GM23338 (cell line): Measurements from ENCODE around the gene TMEM231. TPM values are rescaled to one million over a fixed set of nuclear protein-coding genes. Genes with fewer than 3 reads are reported as not detected.
"Not testable (repeated sequence)": the region's sequence is repeated elsewhere in the genome, so short reads cannot be mapped to it uniquely, and the experiment has no call there.

Source experiments
- ATAC-seq: fragments of 200-7000 bp; cut with Tn5 transposase; 3 replicates; pipeline ENCODE4 v1.9.1; 2020
- DNase-seq: peaks from one replicate; pipeline ENCODE4 v3.0.0-alpha.2; 2015; ENCODE audit warnings: low spot score
- H2AFZ ChIP-seq: fragments of 200-600 bp; sonication (generic); 2 replicates; pipeline ENCODE4 v1.8.0; 2016; ENCODE audit warnings: antibody characterized with exemption, mild to moderate bottlenecking, moderate library complexity
- H3F3A ChIP-seq: fragments of 200-600 bp; sonication (generic); replicated peaks from 2 replicates; pipeline ENCODE4 v1.8.0; 2017; ENCODE audit warnings: antibody characterized with exemption, mixed run types, low read depth
- H3K27ac ChIP-seq: fragments of 200-600 bp; sonication (generic); 2 replicates; pipeline ENCODE4 v1.6.1; 2016; ENCODE audit warnings: low read depth
- H3K27me3 ChIP-seq: fragments of 200-600 bp; sonication (generic); 2 replicates; pipeline ENCODE4 v1.8.0; 2016; ENCODE audit warnings: mild to moderate bottlenecking, mixed run types, moderate library complexity; ENCODE audit not compliant: insufficient read depth
- H3K36me3 ChIP-seq: fragments of 200-600 bp; sonication (generic); 2 replicates; pipeline ENCODE4 v1.8.0; 2016; ENCODE audit warnings: mild to moderate bottlenecking; ENCODE audit not compliant: insufficient read depth
- H3K4me1 ChIP-seq: fragments of 200-600 bp; sonication (generic); 2 replicates; pipeline ENCODE4 v1.8.0; 2016; ENCODE audit warnings: mild to moderate bottlenecking, moderate library complexity; ENCODE audit not compliant: insufficient read depth
- H3K4me2 ChIP-seq: fragments of 200-600 bp; sonication (generic); 2 replicates; pipeline ENCODE4 v1.7.1; 2017; ENCODE audit warnings: mixed run types
- H3K4me3 ChIP-seq: fragments of 200-600 bp; sonication (generic); 2 replicates; pipeline ENCODE4 v1.6.1; 2016; ENCODE audit warnings: mixed run types
- H3K79me2 ChIP-seq: fragments of 200-600 bp; sonication (generic); replicated peaks from 2 replicates; pipeline ENCODE4 v1.8.0; 2017; ENCODE audit warnings: mild to moderate bottlenecking; ENCODE audit not compliant: insufficient read depth
- H3K9me2 ChIP-seq: fragments of 200-600 bp; sonication (generic); 2 replicates; pipeline ENCODE4 v1.8.0; 2017; ENCODE audit not compliant: insufficient read depth
- H4K20me1 ChIP-seq: fragments of 200-600 bp; sonication (generic); replicated peaks from 2 replicates; pipeline ENCODE4 v1.8.0; 2017; ENCODE audit warnings: mild to moderate bottlenecking; ENCODE audit not compliant: insufficient read depth
- H3K27ac Mint-ChIP-seq: 2 replicates; pipeline ENCODE4 v1.8.0; 2020; ENCODE audit warnings: inconsistent platforms, mild to moderate bottlenecking, moderate library complexity, mixed read lengths
- H3K27me3 Mint-ChIP-seq: 3 replicates; pipeline ENCODE4 v1.8.0; 2022; ENCODE audit warnings: low read depth, mild to moderate bottlenecking, moderate library complexity, mixed read lengths, inconsistent platforms; ENCODE audit not compliant: insufficient read depth, poor library complexity
- H3K36me3 Mint-ChIP-seq: 3 replicates; pipeline ENCODE4 v1.8.0; 2021; ENCODE audit warnings: low read depth, mild to moderate bottlenecking, inconsistent platforms, moderate library complexity, mixed read lengths
- H3K4me1 Mint-ChIP-seq: 3 replicates; pipeline ENCODE4 v1.8.0; 2020; ENCODE audit warnings: mild to moderate bottlenecking, inconsistent platforms, mixed read lengths
- H3K4me3 Mint-ChIP-seq: 3 replicates; pipeline ENCODE4 v1.8.0; 2021; ENCODE audit warnings: moderate library complexity, mild to moderate bottlenecking, inconsistent platforms, mixed read lengths
- H3K9me3 Mint-ChIP-seq: 3 replicates; pipeline ENCODE4 v1.8.0; 2020; ENCODE audit warnings: moderate library complexity, mild to moderate bottlenecking, inconsistent platforms, mixed read lengths
- EZH2phosphoT487 ChIP-seq: fragments of 200-600 bp; sonication (generic); IDR thresholded peaks from one replicate; pipeline ENCODE4 v1.8.1; 2018; ENCODE audit warnings: antibody characterized with exemption; ENCODE audit not compliant: unreplicated experiment
- JUNB ChIP-seq: IDR thresholded peaks from one replicate; pipeline ENCODE4 v1.6.1; 2016; ENCODE audit warnings: antibody characterized with exemption; ENCODE audit not compliant: unreplicated experiment
- NANOG ChIP-seq: IDR thresholded peaks from 2 replicates; pipeline ENCODE4 v1.6.1; 2016; ENCODE audit warnings: antibody characterized with exemption, borderline replicate concordance
- POLR2AphosphoS5 ChIP-seq: IDR thresholded peaks from 2 replicates; pipeline ENCODE4 v1.6.1; 2016; ENCODE audit warnings: antibody characterized with exemption, low read depth
- REST ChIP-seq: IDR thresholded peaks from one replicate; pipeline ENCODE4 v1.6.1; 2018; ENCODE audit warnings: antibody characterized with exemption; ENCODE audit not compliant: unreplicated experiment
- STAT1 ChIP-seq: IDR thresholded peaks from one replicate; pipeline ENCODE4 v1.6.1; 2016; ENCODE audit warnings: antibody characterized with exemption; ENCODE audit not compliant: unreplicated experiment
- ZNF331 ChIP-seq: fragments of 250-450 bp; sonication (Bioruptor Pico); IDR thresholded peaks from 2 replicates; pipeline ENCODE4 v1.5.0; 2020; ENCODE audit warnings: low read depth, mild to moderate bottlenecking, moderate library complexity
- polyA plus RNA-seq: library from polyadenylated mRNA; unstranded; fragments of >200 nt; fragmentation: Nextera tagmentation; extraction: Ambion mirVana; gene quantifications from 2 replicates; pipeline ENCODE4 v1.2.1, GENCODE V29; 2016
- total RNA-seq: library from RNA; depleted of rRNA; stranded (reverse); fragments of >200 nt; shearing (Covaris generic); gene quantifications from 2 replicates; pipeline ENCODE4 v1.2.3, GENCODE V29; 2014
- TF ChIP-seq, protein P1 (sequence below), 2 experiments: fragments of 200-600 bp in 1 of 2; sonication (generic) in 1 of 2; conservative IDR thresholded peaks; 2 replicates each; pipeline versions ENCODE4 v1.5.1 to v1.6.1; 2016 to 2017; ENCODE audit warnings: antibody characterized with exemption in 2 of 2, low read depth in 2 of 2, mild to moderate bottlenecking in 2 of 2, moderate library complexity in 1 of 2

The TMEM231 gene
- total and polyA plus RNA-seq, 2 experiments from 2014 or later: 5.3 to 19.9 TPM

- no peak for TF ChIP-seq EZH2phosphoT487
- no peak for TF ChIP-seq NANOG
- no peak for TF ChIP-seq POLR2AphosphoS5
Observed at GRCh38 chr16:75501359-75501758, 54.7 kb downstream of the TMEM231 start (continued).

DNA sequence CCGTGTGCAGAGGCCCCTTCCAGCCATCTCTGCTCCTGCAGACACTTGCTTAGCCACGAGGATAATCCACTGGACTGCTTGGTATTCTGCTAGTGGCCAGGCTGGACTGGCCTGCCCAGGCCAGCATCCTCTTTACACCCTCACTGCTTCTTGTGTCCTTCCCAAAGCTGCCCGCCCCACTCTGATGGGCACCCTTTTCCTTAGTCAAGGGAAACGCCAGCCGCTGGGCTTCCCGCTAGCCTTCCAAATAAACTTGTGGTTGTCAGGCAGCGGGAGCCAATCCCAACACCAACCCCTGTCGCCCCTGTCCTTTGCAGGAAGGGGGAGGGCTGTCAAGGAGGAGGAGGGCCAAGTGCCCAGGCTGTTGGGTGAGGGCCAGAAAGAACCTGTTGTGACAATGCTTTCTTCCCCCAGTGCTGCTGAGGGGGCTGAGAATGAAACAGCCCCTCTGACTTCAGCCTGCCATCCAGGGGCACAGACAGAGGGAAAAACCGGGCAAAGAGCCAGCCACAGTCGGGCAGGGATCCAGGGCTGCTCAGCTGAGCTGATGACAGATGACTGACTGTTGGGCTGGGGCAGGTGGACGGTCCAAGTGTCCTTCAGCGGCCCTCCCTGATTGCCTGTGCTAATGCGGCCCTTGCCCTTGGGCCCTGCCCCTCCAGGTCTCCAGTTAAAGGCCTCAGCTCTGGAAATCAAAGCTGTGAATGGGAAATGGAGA lies 57.3 kb downstream of the TMEM231 start:
- H3K36me3 ChIP-seq, H4K20me1 ChIP-seq, H3K4me2 ChIP-seq, H2AFZ ChIP-seq, H3K4me3 ChIP-seq, H3K79me2 ChIP-seq, H3K9me2 ChIP-seq, DNase-seq, H3K4me1 Mint-ChIP-seq, H3K4me1 ChIP-seq, H3K27me3 Mint-ChIP-seq, H3K27ac Mint-ChIP-seq, H3K27ac ChIP-seq, H3K4me3 Mint-ChIP-seq, H3K9me3 Mint-ChIP-seq, H3K36me3 Mint-ChIP-seq, ATAC-seq: not testable (repeated sequence)
- Histone ChIP-seq H3K27me3 (peaks cover 12% of the 10 kb centered on the region), H3F3A (peaks cover 13% of the 10 kb centered on the region; the same call in 1 of the 2 replicates)

GRCh38 chr16:75497558-75497957 lies 58.5 kb downstream of the TMEM231 start:
- no peaks in the 10 kb centered on the region; the same call in 1 of the 2 replicates for H4K20me1 ChIP-seq
- Mint-ChIP-seq H3K27ac (no peak overlapping the region), H3K36me3 (no peaks in the 10 kb centered on the region), H3K27me3 (peaks cover 6% of the 10 kb centered on the region), H3K4me3 (no peak overlapping the region), H3K9me3 (no peaks in the 10 kb centered on the region), H3K4me1 (peaks cover 4% of the 10 kb centered on the region; the same call in 1 of the 3 replicates)
- peaks cover 5% of the 10 kb centered on the region; the same call in 1 of the 2 replicates for H3K79me2 ChIP-seq
- peaks cover 10% of the 10 kb centered on the region; the same call in 1 of the 2 replicates for H3K4me1 ChIP-seq
- ATAC-seq: no peak
- peaks cover 13% of the 10 kb centered on the region; the same call in 1 of the 2 replicates for H3F3A ChIP-seq
- H3K36me3 ChIP-seq: no peaks in the 10 kb centered on the region
- no peak overlapping the region for H2AFZ ChIP-seq
- H3K4me2 ChIP-seq: no peak overlapping the region
- DNase-seq: no peak
- H3K27ac ChIP-seq: no peak overlapping the region
- H3K4me3 ChIP-seq: no peak overlapping the region
- no peaks in the 10 kb centered on the region for H3K9me2 ChIP-seq
- peaks cover 13% of the 10 kb centered on the region for H3K27me3 ChIP-seq
- TF ChIP-seq JUNB: no peak
- no peak for TF ChIP-seq ZNF331 (CRISPR knock-in tag)
- TF ChIP-seq, protein P1, sequence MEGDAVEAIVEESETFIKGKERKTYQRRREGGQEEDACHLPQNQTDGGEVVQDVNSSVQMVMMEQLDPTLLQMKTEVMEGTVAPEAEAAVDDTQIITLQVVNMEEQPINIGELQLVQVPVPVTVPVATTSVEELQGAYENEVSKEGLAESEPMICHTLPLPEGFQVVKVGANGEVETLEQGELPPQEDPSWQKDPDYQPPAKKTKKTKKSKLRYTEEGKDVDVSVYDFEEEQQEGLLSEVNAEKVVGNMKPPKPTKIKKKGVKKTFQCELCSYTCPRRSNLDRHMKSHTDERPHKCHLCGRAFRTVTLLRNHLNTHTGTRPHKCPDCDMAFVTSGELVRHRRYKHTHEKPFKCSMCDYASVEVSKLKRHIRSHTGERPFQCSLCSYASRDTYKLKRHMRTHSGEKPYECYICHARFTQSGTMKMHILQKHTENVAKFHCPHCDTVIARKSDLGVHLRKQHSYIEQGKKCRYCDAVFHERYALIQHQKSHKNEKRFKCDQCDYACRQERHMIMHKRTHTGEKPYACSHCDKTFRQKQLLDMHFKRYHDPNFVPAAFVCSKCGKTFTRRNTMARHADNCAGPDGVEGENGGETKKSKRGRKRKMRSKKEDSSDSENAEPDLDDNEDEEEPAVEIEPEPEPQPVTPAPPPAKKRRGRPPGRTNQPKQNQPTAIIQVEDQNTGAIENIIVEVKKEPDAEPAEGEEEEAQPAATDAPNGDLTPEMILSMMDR (conservative IDR thresholded peaks at IDR 0.05; ENCODE audit: low read depth in 2 of 2): no peak
- no peak for TF ChIP-seq EZH2phosphoT487
- TF ChIP-seq REST: no peak
- TF ChIP-seq POLR2AphosphoS5: no peak
- no peak for TF ChIP-seq STAT1
